Breast epithelium (tissue), 4 donors: ENCODE data around the gene ALKBH6. TPM values are rescaled to one million over a fixed set of nuclear protein-coding genes. Genes with fewer than 3 reads are reported as not detected.

Experiments
- DNase-seq, 2 donors: peaks; one replicate each; pipeline ENCODE4 v3.0.0-alpha.2; 2019; ENCODE audit warnings: low spot score in 2 of 2
- H3K27ac ChIP-seq, 2 donors: fragments of 200-600 bp; sonication (generic) in 1 of 2; one replicate each; pipeline ENCODE4 v1.5.1; 2016 to 2019; ENCODE audit warnings: mild to moderate bottlenecking in 1 of 2
- H3K27me3 ChIP-seq, 2 donors: fragments of 200-600 bp; sonication (generic) in 1 of 2; one replicate each; pipeline versions ENCODE4 v1.5.1 to v1.6.0; 2017 to 2019; ENCODE audit warnings: control low read depth in 1 of 2, mild to moderate bottlenecking in 1 of 2
- H3K36me3 ChIP-seq: fragments of 200-600 bp; one replicate; pipeline ENCODE4 v1.5.1; 2019
- H3K4me1 ChIP-seq, 2 donors: fragments of 200-600 bp; sonication (generic); one replicate each; pipeline ENCODE4 v1.5.1; 2016 to 2019; ENCODE audit warnings: control low read depth in 1 of 2
- H3K4me3 ChIP-seq, 3 donors: fragments of 200-600 bp; sonication (generic); 1 replicate in 2 of 3; 2 replicates in 1 of 3; pipeline ENCODE4 v1.5.1; 2016 to 2019; ENCODE audit warnings: mild to moderate bottlenecking in 3 of 3, moderate library complexity in 2 of 3
- H3K9me3 ChIP-seq, 2 donors: fragments of 200-600 bp; sonication (generic) in 1 of 2; one replicate each; pipeline ENCODE4 v1.5.1; 2016 to 2019; ENCODE audit warnings: control low read depth in 1 of 2
- POLR2A ChIP-seq: fragments of 450-650 bp; IDR thresholded peaks from one replicate; pipeline ENCODE4 v1.6.1; 2016; ENCODE audit warnings: antibody characterized with exemption, mild to moderate bottlenecking, moderate library complexity
- POLR2AphosphoS5 ChIP-seq, 3 donors: sonication (generic); formaldehyde crosslinking; IDR thresholded peaks; one replicate each; pipeline ENCODE4 v1.6.1; 2017; ENCODE audit warnings: antibody characterized with exemption in 3 of 3
- intact Hi-C: fragments of 100-400 bp; cut with DNase I; formaldehyde crosslinking; loops from one replicate; pipeline ENCODE4 v1.15.1; 2023; ENCODE audit warnings: low total_unique reads
- total RNA-seq, 3 donors: library from RNA; depleted of rRNA; stranded (reverse); fragments of >200 nt; gene quantifications; one replicate each; pipeline ENCODE4 v1.1.0, GENCODE V29; 2016
- TF ChIP-seq, protein P1 (sequence below), 3 donors: fragments of 450-650 bp; IDR thresholded peaks; one replicate each; pipeline ENCODE4 v1.5.1; 2016 to 2017; ENCODE audit warnings: antibody characterized with exemption in 3 of 3, mild to moderate bottlenecking in 3 of 3, moderate library complexity in 3 of 3

The ALKBH6 gene
- total RNA-seq, 3 donors from 2014 or later = 18.0 to 23.0 (median 20.3) TPM

DNA sequence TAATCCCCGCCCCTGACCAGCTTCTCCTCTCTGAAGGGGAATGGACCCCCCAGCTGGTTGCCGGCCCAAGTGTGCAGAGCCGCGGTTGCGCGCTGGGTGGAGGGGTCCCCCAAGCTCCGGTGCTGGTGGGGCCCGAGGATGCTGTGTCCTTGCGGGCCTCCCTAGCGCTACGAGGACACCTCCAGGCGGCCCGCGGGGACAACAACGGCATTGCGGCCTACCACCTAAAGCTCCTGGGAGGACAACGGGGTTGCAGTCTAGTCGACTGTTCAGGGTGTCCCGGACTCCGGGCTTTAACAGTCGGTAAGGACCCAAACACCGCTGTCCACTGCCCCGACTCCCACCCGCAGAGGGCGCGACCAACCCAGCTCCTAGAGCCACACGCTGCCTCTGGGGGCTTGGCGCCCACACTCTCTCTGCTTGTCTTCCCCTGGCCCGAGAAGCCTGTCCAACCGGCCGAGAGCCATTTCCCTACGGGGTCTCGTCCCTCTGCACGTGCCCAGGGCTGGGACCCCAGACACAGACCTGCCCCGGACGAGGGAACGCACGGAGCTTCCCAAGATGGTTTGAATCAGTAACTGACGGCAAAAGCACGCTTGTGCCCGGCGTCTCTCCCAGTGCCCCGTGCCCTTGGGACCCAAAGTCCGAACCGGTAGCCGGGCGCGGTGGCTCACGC is 20.0 kb downstream of the ALKBH6 start:
- Histone ChIP-seq H3K27me3 (no peaks in the 10 kb centered on the region), H3K4me1 (peaks cover 5 to 7% of the 10 kb centered on the region in 2 donors), H3K4me3 (peak overlapping the region; percentile 61 to 98 (median 85)), H3K9me3 (no peaks in the 10 kb centered on the region), H3K27ac (no peak overlapping the region), H3K36me3 (no peaks in the 10 kb centered on the region)
- DNase-seq = no peak
- TF ChIP-seq, protein P1, sequence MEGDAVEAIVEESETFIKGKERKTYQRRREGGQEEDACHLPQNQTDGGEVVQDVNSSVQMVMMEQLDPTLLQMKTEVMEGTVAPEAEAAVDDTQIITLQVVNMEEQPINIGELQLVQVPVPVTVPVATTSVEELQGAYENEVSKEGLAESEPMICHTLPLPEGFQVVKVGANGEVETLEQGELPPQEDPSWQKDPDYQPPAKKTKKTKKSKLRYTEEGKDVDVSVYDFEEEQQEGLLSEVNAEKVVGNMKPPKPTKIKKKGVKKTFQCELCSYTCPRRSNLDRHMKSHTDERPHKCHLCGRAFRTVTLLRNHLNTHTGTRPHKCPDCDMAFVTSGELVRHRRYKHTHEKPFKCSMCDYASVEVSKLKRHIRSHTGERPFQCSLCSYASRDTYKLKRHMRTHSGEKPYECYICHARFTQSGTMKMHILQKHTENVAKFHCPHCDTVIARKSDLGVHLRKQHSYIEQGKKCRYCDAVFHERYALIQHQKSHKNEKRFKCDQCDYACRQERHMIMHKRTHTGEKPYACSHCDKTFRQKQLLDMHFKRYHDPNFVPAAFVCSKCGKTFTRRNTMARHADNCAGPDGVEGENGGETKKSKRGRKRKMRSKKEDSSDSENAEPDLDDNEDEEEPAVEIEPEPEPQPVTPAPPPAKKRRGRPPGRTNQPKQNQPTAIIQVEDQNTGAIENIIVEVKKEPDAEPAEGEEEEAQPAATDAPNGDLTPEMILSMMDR (IDR thresholded peaks at IDR 0.05) = no peak
- TF ChIP-seq POLR2AphosphoS5 (IDR thresholded peaks at IDR 0.05) = no peak
- no peak for TF ChIP-seq POLR2A
- intact Hi-C loops = no loop called here

DNA sequence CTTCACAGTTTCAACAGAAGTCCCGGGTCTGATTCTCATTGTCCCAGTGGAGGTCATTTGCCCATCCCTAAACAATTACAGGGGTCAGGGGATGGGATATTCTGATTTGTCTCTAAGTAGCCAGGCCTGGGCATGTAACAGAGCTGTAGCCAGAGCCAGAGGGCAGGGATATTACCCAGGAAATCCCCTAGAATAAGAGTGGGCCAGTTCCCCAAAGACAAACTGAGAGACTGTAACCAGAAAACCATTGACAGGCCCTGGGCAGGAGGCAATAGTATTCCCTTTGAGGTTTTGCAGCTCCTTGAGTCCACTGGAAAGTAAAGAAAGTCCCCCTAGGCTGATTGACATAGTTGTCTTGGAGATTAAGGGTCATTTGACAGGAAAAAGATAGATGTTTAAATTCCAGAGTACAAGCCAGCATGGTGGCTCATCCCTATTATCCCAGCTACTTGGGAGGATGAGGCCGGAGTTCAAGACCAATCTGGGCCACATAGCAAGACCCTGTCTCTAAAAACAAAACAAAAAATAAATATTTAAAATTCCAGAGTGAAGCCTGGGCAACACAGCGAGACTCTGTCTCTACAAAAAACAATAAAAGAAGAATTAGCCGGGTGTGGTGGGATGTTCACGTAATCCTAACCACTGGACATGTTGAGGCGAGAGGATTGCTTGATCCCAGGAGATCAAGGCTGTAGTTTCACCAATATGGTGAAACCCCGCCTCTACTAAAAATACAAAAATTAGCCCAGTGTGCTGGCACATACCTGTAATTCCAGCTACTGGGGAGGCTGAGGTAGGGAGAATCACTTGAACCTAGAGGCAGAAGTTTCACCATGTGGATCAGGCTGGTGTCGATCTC is 20.9 kb downstream of the ALKBH6 start:
- no peak overlapping the region for H3K4me3 ChIP-seq
- H3K9me3 ChIP-seq = no peaks in the 10 kb centered on the region
- H3K4me1 ChIP-seq = peaks cover 5 to 7% of the 10 kb centered on the region in 2 donors
- no peak for DNase-seq
- intact Hi-C loops = no loop called here
- H3K27ac ChIP-seq = no peak overlapping the region
- no peaks in the 10 kb centered on the region for H3K27me3 ChIP-seq
- TF ChIP-seq, protein P1 (IDR thresholded peaks at IDR 0.05) = no peak
- no peak for TF ChIP-seq POLR2AphosphoS5 (IDR thresholded peaks at IDR 0.05)
- no peak for TF ChIP-seq POLR2A
- H3K36me3 ChIP-seq = no peaks in the 10 kb centered on the region

DNA sequence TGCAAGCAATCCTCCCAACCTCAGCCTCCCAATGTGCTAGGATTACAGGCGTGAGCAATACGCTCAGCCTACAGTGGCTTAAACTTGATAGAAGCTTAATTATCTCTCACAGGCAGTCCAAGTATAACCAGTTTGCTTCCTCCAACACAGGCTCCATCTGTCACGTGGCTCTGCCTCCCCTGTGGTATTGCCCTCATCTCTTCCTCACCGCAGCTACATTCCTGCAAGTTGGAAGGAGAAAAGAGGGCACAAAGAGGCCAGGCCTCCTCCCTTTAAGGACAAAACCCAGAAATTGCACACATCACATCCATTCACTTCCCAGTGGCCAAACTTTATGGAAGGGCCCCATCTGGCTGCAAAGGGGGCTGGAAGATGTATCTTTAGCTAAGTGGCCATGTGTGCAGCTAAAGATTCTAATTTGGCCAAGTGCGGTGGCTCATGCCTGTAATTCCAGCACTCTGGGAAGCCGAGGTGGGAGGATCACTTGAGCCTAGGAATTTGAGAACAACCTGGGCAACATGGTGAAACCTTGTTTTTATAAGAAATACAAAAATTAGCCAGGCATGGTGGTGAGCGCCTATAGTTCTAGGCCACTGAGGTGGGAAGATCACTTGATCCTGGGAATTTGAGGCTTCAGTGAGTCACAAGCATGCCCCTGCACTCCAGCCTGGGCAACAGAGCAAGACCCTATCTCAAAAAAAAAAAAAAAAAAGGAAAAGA is 22.1 kb downstream of the ALKBH6 start:
- DNase-seq = no peak
- Histone ChIP-seq H3K9me3 (no peaks in the 10 kb centered on the region), H3K4me1 (peaks cover 5 to 7% of the 10 kb centered on the region in 2 donors), H3K27ac (no peak overlapping the region), H3K27me3 (peaks cover 0 to 1% of the 10 kb centered on the region in 2 donors), H3K36me3 (no peaks in the 10 kb centered on the region), H3K4me3 (no peak overlapping the region)
- TF ChIP-seq, protein P1 (IDR thresholded peaks at IDR 0.05) = no peak
- TF ChIP-seq POLR2A (no peak), POLR2AphosphoS5 (IDR thresholded peaks at IDR 0.05) (no peak)
- intact Hi-C loops = no loop called here

DNA sequence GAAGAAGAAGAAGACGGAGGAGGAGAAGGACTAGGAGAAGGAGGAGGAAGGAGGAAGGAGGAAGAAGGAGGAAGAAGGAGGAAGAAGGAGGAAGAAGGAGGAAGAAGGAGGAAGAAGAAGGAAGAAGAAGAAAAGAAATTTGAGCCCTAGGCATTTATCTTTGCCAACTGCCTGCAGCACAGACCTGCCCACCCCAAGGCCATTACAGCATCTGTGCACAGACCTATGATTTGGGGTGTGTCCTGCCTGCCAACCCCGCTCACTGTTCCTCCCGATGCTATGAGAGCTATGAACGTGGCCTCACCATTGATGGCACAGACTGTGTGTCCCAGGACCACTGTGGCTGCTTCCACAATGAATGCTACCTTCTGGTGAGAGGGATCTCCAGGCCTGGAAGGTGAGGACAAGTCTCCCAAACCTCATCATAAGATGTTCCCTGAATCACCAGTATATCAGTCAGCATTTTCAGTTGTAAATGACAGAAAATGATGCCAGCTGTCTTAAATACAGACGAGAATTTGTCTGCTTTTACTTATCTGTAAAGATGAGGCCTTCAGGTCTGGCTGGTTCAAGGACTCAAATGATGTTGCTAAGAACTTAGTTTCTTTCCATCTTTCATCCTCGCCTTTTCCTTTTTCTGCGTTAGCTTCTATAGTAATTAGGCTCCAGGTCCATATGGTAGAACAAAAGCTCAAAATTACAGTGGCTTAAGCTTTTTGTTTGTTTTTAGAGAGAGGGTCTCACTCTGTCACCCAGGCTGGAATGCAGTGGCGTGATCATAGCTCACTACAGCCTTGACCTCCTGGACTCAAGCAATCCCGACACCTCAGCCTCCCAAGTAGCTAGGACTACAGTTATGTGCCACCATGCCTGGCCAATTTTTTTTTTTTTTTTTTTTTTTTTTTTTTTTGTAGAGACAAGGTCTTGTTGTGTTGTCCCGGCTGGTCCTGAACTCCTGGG is 23.0 kb downstream of the ALKBH6 start:
- no peak overlapping the region for H3K4me3 ChIP-seq
- no peak for DNase-seq
- H3K9me3 ChIP-seq = no peaks in the 10 kb centered on the region
- H3K4me1 ChIP-seq = peaks cover 1% of the 10 kb centered on the region in 2 donors
- H3K27ac ChIP-seq = no peak overlapping the region
- TF ChIP-seq, protein P1 (IDR thresholded peaks at IDR 0.05) = no peak
- no peak for TF ChIP-seq POLR2AphosphoS5 (IDR thresholded peaks at IDR 0.05)
- no peak for TF ChIP-seq POLR2A
- intact Hi-C loops = no loop called here
- H3K27me3 ChIP-seq = peaks cover 0 to 8% of the 10 kb centered on the region in 2 donors
- no peaks in the 10 kb centered on the region for H3K36me3 ChIP-seq
